ENCODE data around the gene SPATA31E1. TPM values are rescaled to one million over a fixed set of nuclear protein-coding genes. Genes with fewer than 3 reads are reported as not detected.

Gene SPATA31E1
- polyA plus RNA-seq, 1 donor (not counting 4 experiments of a cell fraction or from before 2014, with no cell fraction given), result not detected

- no peak overlapping the region for H2AFZ ChIP-seq (ENCODE audit: control insufficient read depth, low read length)
- no peaks in the 10 kb centered on the region for H3K9me3 ChIP-seq (ENCODE audit: control insufficient read depth, low read depth, low read length)
- H3K4me1 ChIP-seq (ENCODE audit: control insufficient read depth, extremely low read depth, insufficient read depth, low read length), result no peaks in the 10 kb centered on the region
- H3K9me1 ChIP-seq (ENCODE audit: control insufficient read depth, extremely low read depth, insufficient read depth, low read length), result no peaks in the 10 kb centered on the region
- no peak overlapping the region for H3K27ac ChIP-seq (ENCODE audit: control insufficient read depth, insufficient read depth, low read length)
- DNase-seq (ENCODE audit: low read depth, low spot score) (no peak), FAIRE-seq (no peak)
- no peaks in the 10 kb centered on the region for H3K27me3 ChIP-seq (ENCODE audit: control insufficient read depth, extremely low read depth, insufficient read depth, low read length)
- TF ChIP-seq EZH2 (IDR thresholded peaks at IDR 0.05; ENCODE audit: low read length) (no peak), CTCF (optimal IDR thresholded peaks at IDR 0.05 in 1 of 3, IDR thresholded peaks at IDR 0.05 in 1 of 3, conservative IDR thresholded peaks at IDR 0.05 in 1 of 3; ENCODE audit: extremely low read depth in 1 of 3, insufficient read depth in 2 of 3, low read length in 3 of 3) (no peak)
- no peaks in the 10 kb centered on the region for H4K20me1 ChIP-seq (ENCODE audit: control insufficient read depth, extremely low read depth, insufficient read depth, low read length)
- H3K79me2 ChIP-seq (ENCODE audit: control insufficient read depth, insufficient read depth, low read length), result no peaks in the 10 kb centered on the region
- dilution Hi-C loops (cut with MboI; ENCODE audit: extremely low pct_ligation_motif_present, low sequenced_read_pairs), result no loop called here
- H3K4me2 ChIP-seq (ENCODE audit: control insufficient read depth, extremely low read depth, insufficient read depth, low read depth, low read length), result no peak overlapping the region
- no peak overlapping the region for H3K9ac ChIP-seq (ENCODE audit: control insufficient read depth, extremely low read depth, insufficient read depth, low read length)
- no peaks in the 10 kb centered on the region for H3K36me3 ChIP-seq (ENCODE audit: control insufficient read depth in 2 of 2, extremely low read depth in 1 of 2, insufficient read depth in 2 of 2, low read length in 2 of 2)
- no peak overlapping the region for H3K4me3 ChIP-seq (ENCODE audit: control insufficient read depth in 2 of 3, extremely low read depth in 1 of 3, insufficient read depth in 2 of 3, low read depth in 1 of 3, low read length in 3 of 3)
These were observed 42.5 kb upstream of the SPATA31E1 start for GRCh38 chr9:87840134-87840533.

GRCh38 chr9:87842878-87843585, 39.6 kb upstream of the SPATA31E1 start:
- Histone ChIP-seq H3K79me2 (ENCODE audit: control insufficient read depth, insufficient read depth, low read length) (no peaks in the 10 kb centered on the region), H3K9ac (ENCODE audit: control insufficient read depth, extremely low read depth, insufficient read depth, low read length) (no peak overlapping the region), H4K20me1 (ENCODE audit: control insufficient read depth, extremely low read depth, insufficient read depth, low read length) (no peaks in the 10 kb centered on the region), H3K9me1 (ENCODE audit: control insufficient read depth, extremely low read depth, insufficient read depth, low read length) (no peaks in the 10 kb centered on the region), H3K4me3 (ENCODE audit: control insufficient read depth in 2 of 3, extremely low read depth in 1 of 3, insufficient read depth in 2 of 3, low read depth in 1 of 3, low read length in 3 of 3) (no peak overlapping the region), H3K4me2 (ENCODE audit: control insufficient read depth, extremely low read depth, insufficient read depth, low read depth, low read length) (no peak overlapping the region), H3K36me3 (ENCODE audit: control insufficient read depth in 2 of 2, extremely low read depth in 1 of 2, insufficient read depth in 2 of 2, low read length in 2 of 2) (no peaks in the 10 kb centered on the region), H3K9me3 (ENCODE audit: control insufficient read depth, low read depth, low read length) (no peaks in the 10 kb centered on the region), H3K4me1 (ENCODE audit: control insufficient read depth, extremely low read depth, insufficient read depth, low read length) (no peaks in the 10 kb centered on the region), H2AFZ (ENCODE audit: control insufficient read depth, low read length) (no peak overlapping the region), H3K27ac (ENCODE audit: control insufficient read depth, insufficient read depth, low read length) (no peak overlapping the region), H3K27me3 (ENCODE audit: control insufficient read depth, extremely low read depth, insufficient read depth, low read length) (no peaks in the 10 kb centered on the region)
- dilution Hi-C loops (cut with MboI; ENCODE audit: extremely low pct_ligation_motif_present, low sequenced_read_pairs), result no loop called here
- TF ChIP-seq CTCF (optimal IDR thresholded peaks at IDR 0.05 in 1 of 3, IDR thresholded peaks at IDR 0.05 in 1 of 3, conservative IDR thresholded peaks at IDR 0.05 in 1 of 3; ENCODE audit: extremely low read depth in 1 of 3, insufficient read depth in 2 of 3, low read length in 3 of 3) (no peak), EZH2 (IDR thresholded peaks at IDR 0.05; ENCODE audit: low read length) (no peak)
- no peak for FAIRE-seq
- no peak for DNase-seq (ENCODE audit: low read depth, low spot score)
